ENCODE data around the gene SPATA31C2.
"Not testable (repeated sequence)": the region's sequence is repeated elsewhere in the genome, so short reads cannot be mapped to it uniquely, and the experiment has no call there.

The SPATA31C2 gene

DNA sequence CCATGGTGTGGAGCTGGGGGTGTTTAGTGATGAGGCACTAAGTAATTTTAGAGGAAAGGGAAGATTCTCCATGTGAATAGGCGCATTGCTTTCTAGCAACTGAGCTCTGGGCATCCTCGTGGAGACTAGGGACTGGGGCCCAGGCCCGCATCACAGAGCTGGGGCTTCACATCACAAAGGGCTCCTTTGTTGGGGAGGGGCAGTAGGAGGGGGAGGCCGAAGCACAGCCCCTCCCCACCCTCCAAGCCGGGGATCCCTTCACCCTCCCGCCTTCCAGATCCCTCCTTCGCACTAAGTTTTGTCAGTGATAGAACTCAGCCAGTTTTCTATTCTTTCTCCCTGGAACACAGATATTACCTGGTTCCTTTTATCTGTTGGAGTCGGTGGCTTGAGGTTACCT, at the start of gene SPATA31C2:
Gene SPATA31C2 (minus strand): TSS at position 101 of the 400 bp plus-strand sequence. CDS start 29 bp downstream, at position 72.
- DNase-seq: not testable (repeated sequence)

DNA sequence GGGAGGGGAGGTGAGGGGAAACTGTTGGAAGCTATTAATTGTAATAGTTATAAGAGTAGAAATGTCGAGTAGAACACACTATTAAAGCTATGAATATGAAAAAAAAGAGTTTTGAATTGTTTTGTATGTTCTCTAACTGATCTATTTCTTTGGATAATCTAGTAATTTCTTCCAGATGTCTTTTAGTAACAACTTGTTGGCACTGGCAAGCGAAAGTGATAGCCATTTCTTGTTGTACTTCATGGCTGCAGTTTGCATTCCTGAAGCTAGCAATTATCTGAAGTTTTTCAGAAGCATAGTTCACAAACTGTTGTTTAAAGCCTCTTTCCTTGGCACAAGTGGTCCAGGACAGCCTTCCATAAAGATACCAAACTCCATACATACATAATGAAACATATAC, 49.4 kb upstream of the SPATA31C2 start:
- no peak for DNase-seq

DNA sequence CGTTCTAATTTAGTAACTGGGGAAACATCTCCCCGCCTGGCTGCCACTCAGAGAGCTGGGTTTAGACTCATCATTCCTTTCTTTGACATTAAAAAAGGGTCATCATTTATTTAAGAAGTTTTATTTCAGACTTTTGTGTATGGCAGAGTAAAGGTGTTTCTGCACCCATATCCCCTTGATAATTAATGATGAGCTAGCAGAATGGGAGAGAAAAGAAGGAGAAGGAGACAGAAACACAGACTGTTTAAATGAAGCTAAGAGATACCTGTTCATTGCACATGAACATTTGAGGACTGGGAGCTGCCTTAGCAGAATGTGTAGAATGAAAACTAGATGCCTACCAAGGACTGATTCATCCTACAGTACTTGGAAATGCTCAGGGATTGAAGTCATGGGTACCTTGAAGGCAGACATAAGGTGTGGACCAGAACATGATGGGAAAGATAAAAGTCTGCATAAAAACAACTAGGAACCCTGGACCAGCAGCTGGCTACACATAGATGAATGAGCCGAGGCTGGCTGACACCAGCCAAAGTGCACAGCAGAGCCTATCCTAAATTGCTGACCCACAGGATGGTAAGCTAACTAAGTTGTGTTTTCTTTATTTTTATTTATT, 48.3 kb upstream of the SPATA31C2 start:
- no peak for DNase-seq

DNA sequence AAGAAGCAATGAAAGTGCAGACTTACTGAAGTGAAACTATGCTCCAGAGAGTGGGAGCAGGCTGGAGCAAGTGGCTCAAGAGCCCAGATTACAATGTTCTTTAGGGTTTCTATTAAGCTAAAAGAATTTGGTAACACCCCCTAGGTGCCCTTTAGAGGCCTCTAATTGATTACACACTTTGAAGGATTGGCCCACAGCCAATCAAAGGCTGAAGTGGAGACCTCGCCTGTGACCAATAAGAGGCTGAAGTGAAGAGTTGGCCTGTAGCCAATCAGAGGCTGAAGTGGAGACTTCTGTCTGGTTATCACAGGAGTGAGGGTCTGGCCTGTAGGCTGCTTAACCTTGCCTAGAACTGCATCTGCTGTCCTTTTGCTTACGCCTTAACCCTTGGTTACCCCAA, 46.7 kb upstream of the SPATA31C2 start:
- no peak for DNase-seq

DNA sequence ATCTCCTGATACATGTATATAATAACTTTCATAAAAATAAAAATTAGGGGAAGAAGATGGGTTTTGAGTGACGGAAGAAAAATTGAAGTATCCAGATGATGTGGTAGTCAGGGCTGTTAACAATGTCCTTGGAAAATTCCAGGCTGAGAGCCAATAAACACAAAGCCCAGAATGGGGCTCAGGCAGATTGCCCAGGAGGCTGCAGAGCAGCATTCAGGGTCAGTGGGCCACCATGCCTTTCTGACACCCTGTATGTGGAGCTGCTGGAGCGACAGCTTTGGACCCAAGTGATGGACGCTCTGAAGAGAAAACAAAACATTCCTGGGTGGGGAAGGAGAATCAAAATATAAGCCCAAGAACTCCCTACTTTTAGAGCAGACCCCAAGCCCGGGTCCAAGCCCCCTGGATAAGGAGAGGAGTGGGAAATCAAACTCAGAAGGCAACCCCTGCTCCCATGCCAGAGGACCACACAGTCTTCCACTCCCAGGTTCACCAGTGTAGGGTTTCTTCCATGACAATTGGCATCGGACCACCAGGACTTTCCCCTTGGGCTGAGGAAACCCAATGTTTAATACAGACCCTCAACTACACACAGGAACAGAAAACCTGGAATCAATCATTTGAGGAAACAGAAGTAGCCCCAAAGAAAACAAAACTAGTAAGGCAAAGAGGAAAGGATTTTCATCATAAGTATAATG, 45.7 kb upstream of the SPATA31C2 start:
- DNase-seq: no peak

DNA sequence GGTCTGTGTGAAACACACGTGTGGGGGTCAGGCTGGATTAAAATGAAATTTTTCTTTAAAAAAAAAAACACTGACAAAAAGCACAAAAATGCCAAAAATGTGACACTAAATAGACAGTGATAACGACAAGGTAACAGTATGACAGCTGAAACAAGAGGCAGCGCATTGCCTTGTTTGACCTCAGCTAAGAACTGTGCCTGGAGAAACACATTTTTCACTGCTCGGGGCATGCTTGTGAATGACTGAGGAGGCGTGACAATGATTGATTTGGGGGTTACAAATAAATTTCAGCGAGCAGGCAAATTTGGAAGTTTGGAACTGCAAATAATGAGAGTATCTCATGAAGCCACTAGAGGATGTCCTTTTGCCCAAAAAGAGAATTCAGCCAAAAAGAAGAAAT, 44.2 kb upstream of the SPATA31C2 start:
- DNase-seq: no peak

DNA sequence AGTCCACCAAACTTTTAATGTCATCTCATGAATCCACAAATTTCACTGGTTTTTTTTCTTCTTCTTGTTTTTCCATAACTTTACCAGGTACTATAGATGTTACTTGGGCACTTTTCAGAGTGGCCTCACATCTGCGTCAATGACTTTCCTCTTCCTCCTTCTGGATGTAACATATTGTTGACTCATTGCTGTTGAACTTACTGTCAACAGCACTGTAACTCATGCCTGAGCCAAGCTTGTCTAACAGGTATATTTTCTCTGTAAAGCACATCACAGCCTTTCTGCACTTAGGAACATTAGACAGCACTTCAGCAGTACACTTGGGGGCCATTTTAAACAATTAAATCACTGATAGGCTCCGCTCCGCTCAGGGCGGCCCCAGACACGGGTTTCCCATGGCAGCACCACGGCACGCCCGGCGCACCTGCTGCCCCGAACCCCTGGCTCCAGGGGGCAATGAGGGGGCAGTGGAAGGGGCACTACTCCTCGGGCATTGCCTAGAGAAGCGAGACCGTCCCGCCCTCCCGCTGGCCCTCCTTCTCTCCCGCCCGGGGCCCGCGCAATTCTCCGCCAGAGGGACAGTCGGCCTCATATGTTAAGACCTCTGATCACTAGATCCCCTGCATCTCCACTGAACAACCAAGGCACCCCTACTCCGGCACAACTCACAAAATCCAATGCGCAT, 41.9 kb upstream of the SPATA31C2 start:
- DNase-seq: no peak

DNA sequence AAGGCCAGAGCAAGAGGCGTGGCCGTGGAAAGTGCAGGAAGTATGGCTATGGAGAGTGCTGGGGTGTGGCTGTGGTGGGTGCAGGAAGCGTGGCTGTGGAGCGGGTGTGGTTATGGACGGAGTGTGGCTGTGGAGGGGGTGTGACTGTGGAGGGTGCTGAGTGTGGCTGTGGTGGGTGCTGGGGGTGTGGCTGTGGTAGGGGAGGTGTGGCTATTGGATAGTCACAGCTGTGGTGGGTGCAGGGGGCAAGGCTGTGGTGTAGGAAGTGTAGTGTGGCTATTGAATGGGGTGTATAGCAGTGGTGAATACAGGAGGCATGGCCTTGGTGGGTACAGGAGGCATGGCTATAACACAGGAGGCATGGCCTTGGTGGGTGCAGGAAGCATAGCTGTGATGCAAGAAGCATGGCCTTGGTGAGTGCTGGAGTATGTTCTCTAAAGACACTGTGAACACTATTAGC, 40.8 kb upstream of the SPATA31C2 start:
- no peak for DNase-seq

DNA sequence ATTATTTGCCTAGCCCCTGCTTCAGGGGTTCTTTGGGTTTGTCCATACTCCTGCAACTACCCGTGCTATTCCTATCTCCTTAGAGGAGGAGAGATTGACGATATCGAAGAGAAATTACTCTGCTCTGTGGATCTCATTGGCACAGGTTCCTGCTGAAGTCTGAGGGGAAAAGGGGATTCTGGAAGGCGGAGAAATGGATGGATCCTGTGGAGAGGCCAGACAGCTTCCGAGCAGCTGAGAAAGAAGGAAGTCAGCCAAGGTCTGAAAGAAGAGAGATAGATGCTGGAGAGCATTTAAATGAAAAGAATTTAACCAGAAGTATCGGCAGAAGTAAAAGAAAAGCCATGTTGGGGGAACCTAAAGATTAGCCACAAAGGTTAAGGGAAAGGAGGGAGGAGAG, 40.4 kb upstream of the SPATA31C2 start:
- no peak for DNase-seq

DNA sequence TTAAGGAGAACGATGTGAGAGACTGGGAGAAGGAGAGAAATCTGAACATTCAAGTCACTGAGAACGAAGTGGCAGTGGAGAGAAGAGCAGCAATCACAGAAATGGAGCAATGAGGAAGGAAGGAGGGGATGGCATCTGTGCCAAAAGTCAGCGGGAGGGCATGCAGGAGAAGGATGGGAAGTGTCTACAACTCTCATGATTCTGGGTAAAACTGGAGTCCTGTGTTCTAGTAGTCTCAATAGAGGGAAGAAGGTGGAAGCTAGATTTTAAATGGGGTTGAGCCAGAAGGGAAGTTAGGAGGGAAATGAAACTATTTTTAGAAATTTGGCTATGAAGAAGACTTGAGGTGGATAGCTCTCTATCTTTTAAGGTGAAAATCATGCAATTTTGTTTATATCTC, 39.1 kb upstream of the SPATA31C2 start:
- no peak for DNase-seq

DNA sequence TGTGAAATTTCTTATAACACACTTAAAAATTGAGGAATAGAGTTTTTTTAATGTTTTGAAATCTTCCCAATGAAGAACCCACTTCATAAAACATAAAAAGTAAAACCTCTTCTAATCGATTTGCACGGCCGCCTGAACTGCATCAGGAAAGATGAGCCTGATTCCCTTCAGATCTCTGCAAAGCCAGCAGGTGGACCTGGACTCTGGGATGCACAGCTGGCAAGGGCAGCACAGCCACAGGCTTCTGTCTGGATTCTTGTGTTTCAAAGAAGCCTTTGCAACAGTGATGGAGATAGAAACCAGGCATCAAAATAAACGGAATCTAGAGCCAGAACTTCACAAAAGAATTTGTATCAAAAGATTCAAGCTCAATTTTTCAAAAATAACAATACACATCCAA, 36.0 kb upstream of the SPATA31C2 start:
- no peak for DNase-seq

DNA sequence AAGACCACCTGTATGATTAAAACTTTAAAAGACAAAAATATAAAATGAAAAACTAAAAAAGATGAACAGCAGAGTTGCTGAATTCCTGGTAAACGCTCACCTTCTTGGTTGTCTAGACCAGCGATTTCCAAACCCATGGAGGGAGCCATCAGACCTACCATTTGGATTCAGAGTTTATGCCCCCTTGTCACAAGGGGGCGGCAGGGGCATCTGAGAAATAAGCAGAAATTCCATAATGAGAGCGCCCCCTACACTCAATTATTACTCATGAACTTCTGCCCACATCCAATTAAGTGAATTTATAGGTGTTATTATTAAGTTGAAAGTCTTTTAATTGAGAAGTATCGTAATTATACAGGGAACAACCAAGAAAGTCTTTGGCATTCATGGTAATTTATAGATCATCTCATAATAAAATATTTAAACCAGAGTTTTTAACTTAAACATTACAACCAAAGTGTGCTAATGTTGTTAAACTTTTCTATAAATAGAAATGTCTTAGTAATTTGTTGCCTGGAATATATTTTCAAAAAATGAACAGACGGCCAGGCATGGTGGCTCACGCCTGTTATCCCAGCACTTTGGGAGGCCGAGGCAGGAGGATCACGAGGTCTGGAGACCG, 35.2 kb upstream of the SPATA31C2 start:
- peak; percentile 50 for DNase-seq

DNA sequence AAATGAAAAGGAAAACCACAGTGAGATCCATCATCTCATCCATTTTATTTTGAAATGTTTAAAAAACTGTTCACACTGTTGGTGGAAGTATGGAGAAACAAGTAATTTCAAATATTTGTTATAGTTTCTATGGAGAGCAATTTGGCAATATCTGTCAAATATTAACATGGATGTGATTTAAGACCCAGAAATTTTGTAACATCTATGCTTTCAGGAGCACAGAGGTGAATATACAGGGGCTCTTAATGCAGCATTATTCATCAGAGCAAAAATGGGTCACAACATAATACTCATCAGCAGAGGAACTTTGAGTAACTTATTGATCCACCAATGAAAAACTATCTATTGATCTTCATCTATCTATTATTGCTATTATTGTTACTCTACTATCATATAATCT, 31.4 kb upstream of the SPATA31C2 start:
- no peak for DNase-seq

DNA sequence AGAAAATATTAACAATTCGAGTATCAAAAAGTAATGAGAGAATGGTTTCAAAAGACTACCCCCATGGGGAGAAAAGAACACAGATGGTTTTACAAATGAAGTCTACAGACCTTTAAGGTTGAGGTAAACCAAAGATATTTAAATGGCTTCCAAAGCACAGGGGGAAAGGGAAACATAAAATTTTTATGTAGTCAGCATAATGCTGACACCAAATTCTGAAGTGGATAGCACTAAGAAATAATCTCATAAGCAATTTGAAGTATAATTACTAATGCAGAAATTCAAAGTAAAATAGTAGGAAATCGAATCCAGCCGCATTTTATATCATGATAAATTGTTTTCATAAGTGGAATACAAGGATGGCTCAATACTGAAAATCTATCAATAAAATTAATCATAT, 30.3 kb upstream of the SPATA31C2 start:
- DNase-seq: no peak

DNA sequence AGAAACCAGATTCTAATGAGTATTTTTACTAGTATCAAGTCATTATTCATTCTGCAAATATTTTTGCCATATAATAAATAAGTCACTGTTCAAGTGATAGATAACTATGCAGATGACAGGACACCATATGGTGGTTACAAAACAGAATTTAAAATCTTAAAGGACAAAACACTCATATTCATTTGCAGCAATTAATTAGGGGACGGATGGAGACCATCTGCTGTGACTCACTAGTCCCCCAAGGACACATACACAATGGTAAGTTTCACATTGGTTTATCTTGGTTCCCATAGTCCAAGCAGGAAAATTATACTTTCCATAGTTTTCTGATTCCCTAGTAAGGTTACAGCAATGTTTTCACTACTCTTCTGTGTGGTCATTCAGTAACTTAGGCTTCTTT, 28.4 kb upstream of the SPATA31C2 start:
- DNase-seq: no peak

DNA sequence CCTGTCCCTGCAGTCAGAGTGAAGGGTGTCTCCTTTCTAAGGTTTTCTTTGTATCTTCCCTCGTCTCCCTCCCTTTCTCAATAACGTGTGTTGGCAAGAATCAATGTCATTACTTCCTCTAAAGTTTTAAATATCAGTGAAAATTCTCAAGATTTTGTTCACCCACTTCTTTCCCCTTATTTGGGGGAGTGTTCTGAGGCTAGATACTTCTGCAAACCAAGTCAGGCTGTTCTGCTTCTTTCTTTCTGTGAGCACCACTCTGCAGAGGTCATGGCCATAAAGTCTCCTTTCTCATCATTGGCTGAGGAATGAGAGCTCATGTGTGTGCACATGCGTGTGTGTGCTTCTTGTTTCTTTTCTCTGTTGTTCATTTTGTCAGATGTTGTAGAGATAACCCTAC, 26.6 kb upstream of the SPATA31C2 start:
- no peak for DNase-seq

DNA sequence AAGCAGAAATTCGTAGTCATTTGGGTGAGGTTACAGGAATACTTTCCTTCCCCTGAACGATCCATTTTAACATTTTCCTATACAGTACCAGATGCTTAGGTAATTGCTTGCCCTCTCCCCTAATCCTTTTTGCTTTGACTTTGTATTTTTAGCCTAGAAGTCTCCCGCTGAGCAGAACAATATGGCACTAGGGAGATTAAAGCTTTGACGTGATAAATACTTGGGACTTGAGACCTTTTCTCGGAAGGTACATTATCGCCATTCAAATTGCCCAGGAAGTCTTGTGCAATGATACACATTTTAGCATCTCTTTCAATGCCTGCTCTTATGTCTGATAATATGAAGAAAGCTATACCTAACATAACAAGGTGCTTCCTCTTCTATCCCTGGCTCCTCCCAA, 22.9 kb upstream of the SPATA31C2 start:
- no peak for DNase-seq

DNA sequence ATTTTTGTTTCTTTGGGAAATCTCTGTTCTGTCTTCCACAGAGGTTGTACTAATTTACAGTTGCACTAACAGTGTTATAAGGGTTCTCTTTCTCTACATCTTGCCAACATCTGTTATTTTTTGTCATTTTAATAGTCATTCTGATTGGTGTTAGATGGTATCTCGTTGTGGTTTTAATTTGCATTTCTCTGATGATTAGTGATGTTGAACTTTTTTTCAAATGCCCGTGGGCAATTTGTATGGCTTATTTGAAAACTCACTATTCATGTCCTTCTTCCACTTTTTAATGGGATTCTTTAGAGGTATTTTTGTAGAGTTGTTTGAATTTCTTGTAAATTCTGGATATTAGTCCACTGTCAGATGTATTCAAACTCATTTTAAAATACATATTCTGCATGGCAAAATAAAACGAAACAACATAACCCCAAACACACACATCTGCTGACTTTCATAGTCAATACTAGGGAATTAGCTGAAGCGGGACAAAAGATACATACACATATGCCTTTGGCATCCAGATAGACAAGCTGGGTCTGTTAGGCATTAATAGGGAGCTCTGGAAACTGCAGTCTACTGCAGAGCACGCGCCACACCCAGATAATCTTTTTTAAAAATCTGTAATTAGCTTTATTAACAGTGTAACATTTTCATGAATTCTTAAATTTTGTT, 5.8 kb upstream of the SPATA31C2 start:
- DNase-seq: no peak

DNA sequence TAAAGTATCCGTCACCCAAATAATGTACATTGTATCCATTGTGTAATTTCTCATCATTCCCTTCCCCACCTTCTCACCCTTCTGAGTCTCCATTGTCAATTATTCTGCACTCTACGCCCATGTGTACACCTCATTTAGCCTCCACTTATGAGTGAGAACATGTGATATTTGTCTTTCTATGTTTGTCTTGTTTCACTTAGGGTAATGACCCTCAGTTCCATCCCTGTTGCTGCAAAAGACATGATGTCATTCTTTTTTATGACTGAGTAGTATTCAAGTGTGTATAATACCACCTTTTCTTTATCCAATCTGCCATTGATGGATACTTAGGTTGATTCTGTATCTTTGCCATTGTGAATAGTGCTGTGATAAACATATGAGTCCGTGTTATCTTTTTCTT, 4.9 kb upstream of the SPATA31C2 start:
- DNase-seq: no peak

DNA sequence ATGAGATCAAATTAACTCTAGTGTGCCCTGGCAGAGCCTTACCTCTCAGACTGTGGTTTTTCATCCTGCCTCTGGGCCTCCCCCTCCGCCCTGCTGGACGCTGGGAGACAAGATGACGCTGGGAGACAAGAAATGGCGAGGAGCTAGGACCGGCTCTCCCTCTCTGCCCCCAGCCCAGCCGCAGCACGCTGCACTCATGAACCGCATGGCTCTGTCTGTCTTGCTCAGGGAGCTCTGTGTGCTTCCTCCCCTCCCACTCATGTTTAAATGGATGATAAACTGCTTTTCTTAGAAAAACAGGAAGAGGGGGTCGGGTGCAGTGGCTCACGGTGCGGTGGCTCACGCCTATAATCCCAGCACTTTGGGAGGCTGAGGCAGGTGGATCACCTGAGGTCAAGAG, 4.7 kb downstream of the SPATA31C2 start:
- DNase-seq: not testable (repeated sequence)

DNA sequence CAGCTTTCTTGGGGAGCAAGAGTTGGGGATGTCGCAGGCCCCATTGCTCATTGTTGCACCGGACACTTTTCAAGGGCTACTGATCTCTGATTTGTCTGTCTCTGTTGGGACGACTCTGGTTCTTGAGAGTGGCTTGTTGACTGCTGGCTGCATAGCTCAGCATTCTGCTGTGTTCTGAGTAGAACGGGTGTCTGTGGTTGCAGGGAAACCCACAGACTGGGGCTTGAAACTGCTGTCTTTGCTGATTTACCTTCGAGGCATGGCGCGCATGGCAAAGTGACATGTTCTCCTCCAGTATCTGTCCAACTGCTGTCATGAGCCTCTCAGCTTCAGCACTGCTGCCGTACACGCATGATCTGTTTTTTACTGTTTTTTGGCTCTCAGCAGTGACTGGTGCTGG, 8.7 kb downstream of the SPATA31C2 start:
- not testable (repeated sequence) for DNase-seq

DNA sequence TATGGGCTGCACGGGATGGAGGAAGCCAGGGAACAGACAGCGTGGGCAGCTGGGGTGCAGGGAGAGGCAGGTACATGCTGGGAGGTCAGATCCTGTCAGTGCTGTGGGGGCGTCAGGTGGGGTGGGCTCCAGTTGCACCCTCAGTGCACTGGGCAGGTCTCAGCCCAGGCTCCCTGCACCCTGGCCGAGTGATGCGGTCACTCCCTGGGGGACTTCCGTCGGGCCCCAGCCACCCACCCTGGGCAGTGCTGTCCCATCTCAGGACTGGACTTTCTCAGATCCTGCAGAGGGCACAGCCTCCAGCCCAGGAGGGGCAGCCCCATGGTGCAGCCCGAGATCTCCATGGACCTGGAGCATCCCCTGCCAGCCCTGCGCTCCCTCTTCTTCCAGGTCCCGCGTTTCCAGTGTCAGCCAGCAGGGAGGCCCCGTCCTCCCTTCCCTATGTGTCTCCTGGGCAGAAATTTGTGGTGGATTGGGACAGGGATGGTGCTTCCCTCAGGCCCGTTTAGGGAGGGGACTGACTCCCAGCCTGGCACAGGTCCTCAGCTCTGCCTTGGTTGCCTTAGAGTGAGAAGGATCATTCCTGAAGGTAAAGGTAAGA, 10.5 kb downstream of the SPATA31C2 start:
- DNase-seq: not testable (repeated sequence)

DNA sequence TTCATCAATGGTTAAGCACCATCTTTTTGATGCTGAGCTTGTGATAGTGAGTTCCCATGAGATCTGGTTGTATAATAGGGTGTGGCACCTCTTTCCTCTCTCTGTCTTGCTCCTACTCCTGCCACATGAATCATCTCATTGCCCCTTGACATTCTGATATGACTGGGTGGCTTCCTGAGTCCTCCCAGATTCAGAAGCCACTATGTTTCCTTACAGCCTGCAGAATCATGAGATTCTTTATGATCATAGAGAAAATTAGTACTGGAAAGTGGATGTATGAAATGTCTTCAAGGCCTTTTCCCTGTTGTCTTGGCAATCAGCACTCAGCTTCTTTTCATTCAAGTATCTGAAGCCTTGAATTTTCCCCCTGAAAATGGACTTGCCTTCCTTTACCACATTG, 14.9 kb downstream of the SPATA31C2 start:
- DNase-seq: not testable (repeated sequence)

All from GF-D8 (cell line).